Measurements from ENCODE around the gene GDI1. TPM values are rescaled to one million over a fixed set of nuclear protein-coding genes. Genes with fewer than 3 reads are reported as not detected.

The GDI1 gene
- polyA plus RNA-seq, 3 donors = 15.8 to 398 (median 21.3) TPM

DNA sequence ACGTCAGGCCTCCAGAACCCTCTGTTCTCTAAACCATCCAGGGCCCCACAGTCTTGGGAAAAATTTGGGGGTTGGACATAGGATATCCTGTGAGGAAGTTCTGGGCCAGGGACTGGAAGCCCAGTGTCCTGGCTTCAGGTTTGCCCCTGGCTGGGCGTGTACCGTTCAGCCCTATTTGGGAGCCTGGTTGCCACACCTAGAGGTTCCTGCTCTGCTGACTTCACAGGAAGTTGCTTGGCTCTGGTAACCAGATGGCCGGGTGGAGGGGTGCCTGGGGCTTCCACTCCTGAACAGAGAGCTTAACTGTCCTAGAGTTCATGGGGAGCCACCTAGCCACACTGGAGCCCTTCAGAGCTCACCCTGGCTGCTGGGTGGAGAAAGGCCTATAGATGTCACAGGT is 24.5 kb upstream of the GDI1 start:
- H3K9ac ChIP-seq (ENCODE audit: insufficient read depth, low read length, poor library complexity, severe bottlenecking) = peak overlapping the region; percentile 81
- intact Hi-C loops (cut with micrococcal nuclease) = loop anchor here in 1 of 2 donors (2.0 kb wide), 1 partner anchor 14 kb away; no protein-coding TSS in a partner anchor
- H3K36me3 Mint-ChIP-seq = peaks cover 8 to 15% of the 10 kb centered on the region in 2 donors
- peak overlapping the region; percentile 45 to 76 (median 55) for H3K4me3 ChIP-seq (replicated peaks in 1 of 3; ENCODE audit: low read depth in 2 of 3, low read length in 3 of 3)
- peaks cover 0 to 8% (median 2%) of the 10 kb centered on the region in 7 donors for H3K9me3 Mint-ChIP-seq
- H3K27me3 ChIP-seq (ENCODE audit: control insufficient read depth in 2 of 2, insufficient read depth in 2 of 2, low read length in 2 of 2) = no peaks in the 10 kb centered on the region
- no peaks in the 10 kb centered on the region for H3K9me3 ChIP-seq (replicated peaks in 1 of 2; ENCODE audit: control insufficient read depth in 1 of 2, insufficient read depth in 1 of 2, low read length in 2 of 2)
- WGBS (ENCODE audit: insufficient coverage) = 0% methylated on average over 1 of the region's 4 CpGs
- peak overlapping the region; percentile 15 for H2AFZ ChIP-seq (ENCODE audit: insufficient read depth, low read depth, low read length, poor library complexity, severe bottlenecking)
- TF ChIP-seq, protein P1, sequence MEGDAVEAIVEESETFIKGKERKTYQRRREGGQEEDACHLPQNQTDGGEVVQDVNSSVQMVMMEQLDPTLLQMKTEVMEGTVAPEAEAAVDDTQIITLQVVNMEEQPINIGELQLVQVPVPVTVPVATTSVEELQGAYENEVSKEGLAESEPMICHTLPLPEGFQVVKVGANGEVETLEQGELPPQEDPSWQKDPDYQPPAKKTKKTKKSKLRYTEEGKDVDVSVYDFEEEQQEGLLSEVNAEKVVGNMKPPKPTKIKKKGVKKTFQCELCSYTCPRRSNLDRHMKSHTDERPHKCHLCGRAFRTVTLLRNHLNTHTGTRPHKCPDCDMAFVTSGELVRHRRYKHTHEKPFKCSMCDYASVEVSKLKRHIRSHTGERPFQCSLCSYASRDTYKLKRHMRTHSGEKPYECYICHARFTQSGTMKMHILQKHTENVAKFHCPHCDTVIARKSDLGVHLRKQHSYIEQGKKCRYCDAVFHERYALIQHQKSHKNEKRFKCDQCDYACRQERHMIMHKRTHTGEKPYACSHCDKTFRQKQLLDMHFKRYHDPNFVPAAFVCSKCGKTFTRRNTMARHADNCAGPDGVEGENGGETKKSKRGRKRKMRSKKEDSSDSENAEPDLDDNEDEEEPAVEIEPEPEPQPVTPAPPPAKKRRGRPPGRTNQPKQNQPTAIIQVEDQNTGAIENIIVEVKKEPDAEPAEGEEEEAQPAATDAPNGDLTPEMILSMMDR (IDR thresholded peaks at IDR 0.05) = no peak
- peak overlapping the region; percentile 80 to 89 for H3K27ac ChIP-seq (ENCODE audit: low read depth in 1 of 2, low read length in 2 of 2)
- H3K79me2 ChIP-seq (ENCODE audit: insufficient read depth, low read length) = peaks cover 41% of the 10 kb centered on the region
- H3K27ac Mint-ChIP-seq = peak overlapping the region; percentile 82 to 92 (median 90)
- peak; percentile 48 to 68 (median 63) for DNase-seq
- peak overlapping the region; percentile 72 to 82 for H3K4me3 Mint-ChIP-seq
- H3K36me3 ChIP-seq (replicated peaks in 1 of 2; ENCODE audit: control insufficient read depth in 1 of 2, insufficient read depth in 2 of 2, low read length in 2 of 2) = peaks cover 7 to 15% of the 10 kb centered on the region in 2 donors
- peaks cover 39 to 41% of the 10 kb centered on the region in 2 donors for H3K4me1 ChIP-seq (ENCODE audit: control insufficient read depth in 1 of 2, insufficient read depth in 2 of 2, low read length in 2 of 2)
- H3K4me2 ChIP-seq (replicated peaks; ENCODE audit: extremely low read depth, low read length, poor library complexity, severe bottlenecking) = peak overlapping the region; percentile 74
- H3K27me3 Mint-ChIP-seq (ENCODE audit: low read depth in 3 of 3) = peaks cover 0 to 6% (median 4%) of the 10 kb centered on the region in 3 donors
- H4K20me1 ChIP-seq (ENCODE audit: insufficient read depth, low read length) = no peaks in the 10 kb centered on the region
- H3K4me1 Mint-ChIP-seq = peaks cover 18% of the 10 kb centered on the region

DNA sequence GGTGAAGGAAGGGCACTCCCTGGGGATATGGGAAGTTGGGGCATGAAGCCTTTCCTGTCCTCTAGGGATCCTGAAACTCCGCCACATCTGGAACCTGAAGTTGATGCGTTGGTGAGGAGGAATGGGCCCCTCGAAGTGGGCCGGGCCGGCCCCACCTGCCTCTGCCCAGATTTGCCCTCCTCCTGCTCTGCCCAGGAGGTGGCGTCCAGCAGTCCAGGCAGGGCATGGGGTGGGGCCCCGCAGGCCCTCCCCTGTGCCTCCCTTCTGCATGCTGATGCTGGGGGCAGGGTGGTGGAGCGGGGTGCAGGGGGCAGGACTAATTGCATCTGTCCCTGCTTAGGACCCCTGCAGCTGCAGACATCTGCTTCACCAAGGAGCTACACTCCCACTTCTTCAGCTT is 23.8 kb upstream of the GDI1 start:
- H3K4me1 Mint-ChIP-seq = peaks cover 16% of the 10 kb centered on the region
- peaks cover 0 to 6% (median 4%) of the 10 kb centered on the region in 3 donors for H3K27me3 Mint-ChIP-seq (ENCODE audit: low read depth in 3 of 3)
- Histone ChIP-seq H3K36me3 (replicated peaks in 1 of 2; ENCODE audit: control insufficient read depth in 1 of 2, insufficient read depth in 2 of 2, low read length in 2 of 2) (peaks cover 7 to 15% of the 10 kb centered on the region in 2 donors), H2AFZ (ENCODE audit: insufficient read depth, low read depth, low read length, poor library complexity, severe bottlenecking) (no peak overlapping the region), H4K20me1 (ENCODE audit: insufficient read depth, low read length) (no peaks in the 10 kb centered on the region), H3K27ac (ENCODE audit: low read depth in 1 of 2, low read length in 2 of 2) (peak overlapping the region; percentile 80 to 89), H3K4me1 (ENCODE audit: control insufficient read depth in 1 of 2, insufficient read depth in 2 of 2, low read length in 2 of 2) (peaks cover 34% of the 10 kb centered on the region in 2 donors), H3K4me2 (replicated peaks; ENCODE audit: extremely low read depth, low read length, poor library complexity, severe bottlenecking) (peak overlapping the region; percentile 74), H3K4me3 (replicated peaks in 1 of 3; ENCODE audit: low read depth in 2 of 3, low read length in 3 of 3) (peak overlapping the region in 1 of 3 experiments; percentile 76), H3K79me2 (ENCODE audit: insufficient read depth, low read length) (peaks cover 34% of the 10 kb centered on the region), H3K27me3 (ENCODE audit: control insufficient read depth in 2 of 2, insufficient read depth in 2 of 2, low read length in 2 of 2) (no peaks in the 10 kb centered on the region), H3K9ac (ENCODE audit: insufficient read depth, low read length, poor library complexity, severe bottlenecking) (no peak overlapping the region), H3K9me3 (replicated peaks in 1 of 2; ENCODE audit: control insufficient read depth in 1 of 2, insufficient read depth in 1 of 2, low read length in 2 of 2) (no peaks in the 10 kb centered on the region)
- no peak for DNase-seq
- H3K27ac Mint-ChIP-seq = peak overlapping the region; percentile 25 to 92 (median 90)
- whole genome bisulfite sequencing (ENCODE audit: insufficient coverage) = 20% methylated on average over 1 of the region's 8 CpGs
- peaks cover 0 to 8% (median 2%) of the 10 kb centered on the region in 7 donors for H3K9me3 Mint-ChIP-seq
- TF ChIP-seq, protein P1 (IDR thresholded peaks at IDR 0.05) = no peak
- H3K4me3 Mint-ChIP-seq = no peak overlapping the region
- intact Hi-C loops (cut with micrococcal nuclease) = loop anchor here in 1 of 2 donors (2.0 kb wide), 1 partner anchor 14 kb away; no protein-coding TSS in a partner anchor
- H3K36me3 Mint-ChIP-seq = peaks cover 8 to 15% of the 10 kb centered on the region in 2 donors
